ENCODE measurements around the gene ARHGAP23.

ARHGAP23 gene

DNA sequence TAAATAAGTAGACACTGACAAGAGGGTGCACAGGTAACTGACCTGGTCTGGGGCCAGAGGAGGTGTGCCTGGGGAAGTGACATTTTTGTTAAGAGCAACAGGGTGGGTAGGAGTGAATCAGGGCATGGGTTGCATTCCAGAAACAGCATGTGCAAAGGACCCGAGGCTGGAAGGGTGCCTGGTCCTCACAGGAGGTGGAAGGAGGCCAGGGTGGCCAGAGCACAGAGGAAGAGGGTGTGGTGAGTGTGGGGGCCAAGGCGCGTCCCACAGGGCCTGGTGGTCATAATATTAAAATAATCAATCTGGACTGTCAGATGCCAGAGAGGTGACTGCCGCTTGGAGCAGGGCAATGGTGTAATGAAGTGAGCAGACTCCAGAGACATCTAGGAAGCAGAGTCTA lies 14.3 kb downstream of the ARHGAP23 start:
- DNase-seq: no peak

DNA sequence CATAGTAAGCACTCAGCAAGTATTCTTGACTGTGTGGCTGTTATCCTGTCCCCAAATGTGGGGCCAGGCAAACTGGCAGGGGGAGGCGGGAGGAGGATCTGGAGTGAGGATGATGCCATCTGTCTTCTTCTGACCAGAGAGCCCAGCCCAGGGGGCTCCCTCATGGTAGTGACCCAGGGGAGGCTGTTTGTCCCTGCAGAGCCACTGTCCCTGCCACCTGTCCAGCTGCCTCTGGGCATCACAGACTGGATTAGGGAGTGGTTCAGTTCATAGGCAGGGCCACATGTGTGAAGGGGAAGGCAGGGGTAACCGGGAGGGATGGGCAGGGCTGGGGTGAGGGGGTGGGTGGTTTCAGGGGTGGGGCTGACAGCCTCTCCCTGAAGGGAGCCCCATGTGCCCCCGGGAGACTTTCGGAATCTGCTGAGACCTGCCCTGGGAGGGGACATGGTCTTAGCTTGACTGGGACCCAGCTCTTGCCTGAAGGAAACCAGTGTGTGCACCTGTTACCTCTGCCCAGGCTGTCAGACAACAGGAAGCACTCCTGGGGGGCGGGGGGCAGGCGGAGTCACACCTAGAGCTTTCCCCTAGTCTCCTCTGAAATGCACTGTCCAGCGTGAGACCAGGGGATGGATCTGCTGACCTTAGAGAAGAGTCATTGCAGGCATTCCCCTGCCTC lies 15.2 kb downstream of the ARHGAP23 start:
- no peak for DNase-seq

DNA sequence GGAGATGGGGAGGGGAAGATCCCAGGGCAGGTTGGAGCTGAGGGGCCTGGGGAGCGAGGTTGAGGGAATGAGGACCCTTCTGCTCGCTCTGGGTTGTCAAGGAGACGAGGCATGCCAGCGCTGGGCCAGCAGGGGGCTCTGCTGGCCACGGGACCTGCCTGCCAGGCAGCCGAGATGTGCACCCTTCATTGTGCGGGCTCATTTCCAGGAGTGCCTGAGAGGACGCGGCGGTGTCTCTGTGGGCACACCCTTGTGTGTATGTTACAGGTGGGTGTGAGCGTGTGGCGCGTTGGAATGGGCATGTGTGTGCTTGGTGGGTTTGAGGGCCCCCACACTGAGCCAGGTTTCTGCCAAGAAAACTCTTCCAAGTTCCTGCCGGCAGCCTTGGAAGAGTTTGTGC lies 15.9 kb downstream of the ARHGAP23 start:
- peak; percentile 34 for DNase-seq

DNA sequence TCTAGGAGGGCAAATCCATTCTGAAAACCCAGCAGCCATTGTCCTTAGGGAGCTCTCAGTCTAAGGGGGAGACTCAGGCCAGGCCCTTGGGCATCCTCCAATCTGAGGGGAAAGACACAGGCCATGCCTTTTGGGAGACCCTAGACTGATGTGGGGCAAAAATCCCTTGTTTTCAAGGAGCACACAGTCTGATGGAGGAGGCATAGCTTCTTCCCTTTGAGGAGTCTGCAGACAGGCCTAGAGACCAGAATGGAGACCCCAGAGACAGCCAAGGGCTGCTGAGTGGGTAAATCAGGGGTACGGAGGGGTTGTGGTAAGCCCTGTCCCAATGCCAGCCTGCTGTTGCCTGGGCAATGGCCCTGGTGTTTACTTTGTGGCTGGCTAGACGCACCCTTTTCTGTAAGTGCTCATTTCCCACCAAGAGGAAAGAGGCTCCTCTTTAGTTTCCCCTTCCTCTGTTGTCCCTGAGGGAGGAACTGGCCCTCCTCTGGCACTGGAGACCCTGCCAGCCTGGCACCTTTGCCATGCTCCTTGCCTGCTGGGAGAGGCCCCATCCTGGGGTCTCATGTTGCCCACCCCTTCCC lies 19.3 kb downstream of the ARHGAP23 start:
- DNase-seq: no peak

DNA sequence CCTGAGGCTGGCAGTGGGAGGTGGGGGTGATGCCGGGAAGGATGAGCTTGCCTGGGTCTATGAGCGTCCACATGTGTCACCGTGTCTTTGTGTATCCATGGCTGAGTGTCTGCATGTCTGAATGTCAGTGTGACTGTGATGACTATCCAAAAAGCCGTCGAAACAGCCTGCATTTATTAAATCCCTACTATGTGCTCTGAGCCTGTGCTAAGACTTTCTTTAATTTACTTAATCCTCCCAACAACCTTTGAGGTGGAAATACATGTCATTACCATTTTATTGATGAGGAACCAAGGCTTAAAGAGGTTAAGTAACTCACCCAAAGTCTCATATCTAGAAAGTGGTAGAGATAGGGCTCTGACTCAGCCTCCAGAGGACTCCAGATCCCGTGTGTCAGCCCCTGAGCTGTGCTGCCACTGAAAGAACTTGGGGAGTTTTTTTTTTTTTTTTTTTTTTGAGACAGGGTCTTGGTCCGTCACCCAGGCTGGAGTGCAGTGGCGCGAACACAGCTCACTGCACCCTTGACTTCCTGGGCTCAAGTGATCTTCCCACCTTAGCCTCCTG lies 20.0 kb downstream of the ARHGAP23 start:
- DNase-seq: no peak

DNA sequence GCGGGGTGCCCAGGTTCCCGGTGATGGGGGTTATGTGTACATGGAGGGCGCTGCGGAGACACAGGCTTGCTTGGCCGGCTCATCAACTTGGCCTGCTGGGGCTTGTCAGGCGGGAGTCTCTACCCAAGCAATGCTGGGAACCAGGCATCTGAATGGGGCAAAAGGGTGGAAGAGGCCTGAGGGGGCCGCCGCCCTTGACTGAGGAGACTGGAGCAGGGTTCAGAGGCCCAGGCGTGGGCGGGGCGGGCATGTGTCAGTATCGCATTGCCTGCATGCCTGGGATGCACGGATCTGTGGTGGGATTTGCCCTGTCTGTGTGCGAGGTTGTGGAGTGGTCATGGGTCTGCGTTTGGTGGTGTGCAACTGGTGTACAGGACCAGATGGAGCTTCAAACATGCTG lies 21.1 kb downstream of the ARHGAP23 start:
- DNase-seq: no peak

DNA sequence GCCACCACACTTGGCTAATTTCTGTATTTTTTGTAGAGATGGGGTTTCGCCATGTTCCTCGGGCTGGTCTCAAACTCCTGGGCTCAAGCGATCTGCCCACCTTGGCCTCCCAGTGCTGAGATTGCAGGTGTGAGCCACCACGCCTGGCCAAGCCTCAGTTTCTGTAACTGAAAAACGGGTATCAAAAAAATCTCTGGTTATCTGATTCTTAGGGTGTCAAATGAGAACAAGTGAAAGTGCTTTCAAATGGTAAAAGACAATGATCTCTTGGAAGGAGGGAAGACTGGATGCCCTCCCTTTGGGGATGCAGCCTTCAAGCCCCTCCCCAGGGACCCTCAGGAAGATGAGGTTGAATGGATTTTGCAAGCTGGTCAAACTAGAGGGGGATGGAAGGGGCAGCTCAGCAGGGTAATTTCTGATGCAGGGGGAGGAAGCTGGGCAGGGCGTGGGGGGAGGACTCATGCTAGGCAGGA lies 22.3 kb downstream of the ARHGAP23 start:
- no peak for DNase-seq

DNA sequence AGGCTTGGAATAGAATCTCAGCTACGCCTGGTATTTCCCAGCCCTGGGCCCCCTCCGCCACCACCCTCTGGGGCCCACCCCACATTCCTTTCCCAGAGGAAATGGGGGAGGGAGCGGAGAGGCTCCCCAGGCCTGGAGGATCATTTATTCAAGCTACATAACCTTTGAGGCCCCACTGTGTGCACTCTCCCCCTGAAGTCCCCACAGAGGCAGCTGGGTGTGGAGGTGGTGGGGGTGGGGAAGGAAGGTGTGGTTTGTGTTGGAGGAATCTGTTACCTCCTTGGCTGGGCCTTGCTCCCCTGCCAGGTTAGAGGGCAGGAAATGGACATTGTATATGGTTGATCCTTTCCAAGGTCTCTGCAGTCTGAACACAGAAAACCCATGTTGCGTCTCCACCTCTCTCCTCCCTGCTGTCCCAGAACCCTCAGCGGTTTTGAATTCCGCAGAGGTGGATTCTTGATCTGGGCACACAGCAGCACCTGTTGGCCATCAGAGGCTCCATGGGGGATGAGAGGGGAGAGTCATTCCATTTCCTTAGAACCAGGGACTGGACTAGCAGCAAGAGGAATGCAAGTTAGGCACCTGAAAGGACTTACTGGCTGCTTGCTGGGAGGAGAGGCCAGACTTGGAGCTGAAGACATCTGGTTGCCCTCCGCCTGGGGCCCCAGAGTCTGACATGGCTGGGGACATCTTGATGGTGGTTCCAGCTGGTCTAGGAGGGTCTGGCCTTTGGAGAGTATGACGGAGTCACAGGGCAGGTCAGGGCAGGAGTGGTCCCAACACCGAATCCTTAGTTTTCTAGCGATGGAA lies 23.0 kb downstream of the ARHGAP23 start:
- DNase-seq: no peak

DNA sequence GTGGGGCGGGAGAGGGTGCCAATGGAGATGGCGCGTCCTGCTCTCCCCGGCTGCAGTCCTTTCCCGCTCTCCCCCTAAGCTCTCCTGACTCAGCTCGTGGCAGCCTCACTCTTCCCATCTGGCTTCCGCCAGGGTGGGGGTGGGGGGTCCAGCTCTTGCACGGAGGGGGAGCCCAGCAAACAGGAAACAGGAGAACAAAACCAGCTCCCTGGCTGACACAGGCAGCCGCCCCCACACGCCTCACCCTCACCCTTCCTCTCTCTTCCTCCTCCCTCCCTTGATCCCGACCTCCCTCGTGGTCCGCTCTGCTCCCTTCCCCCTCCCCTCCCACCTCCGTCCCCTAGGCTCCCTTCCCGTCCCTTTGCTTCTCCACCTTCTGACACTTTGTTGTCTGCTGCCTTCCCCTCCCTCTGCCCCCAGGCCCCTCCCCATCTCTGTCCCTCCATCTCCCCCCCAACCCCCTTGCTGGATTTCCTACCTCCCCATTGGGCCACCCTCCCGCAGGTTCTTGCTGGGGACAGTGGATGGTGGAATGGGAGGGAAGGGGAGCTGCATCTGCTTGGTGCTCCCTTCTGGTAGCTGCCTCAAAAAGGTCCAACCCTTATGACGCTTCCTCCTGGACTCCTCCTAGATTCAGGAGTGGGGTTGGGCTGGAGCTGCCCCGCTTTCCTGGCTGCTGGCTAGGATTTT lies 23.7 kb downstream of the ARHGAP23 start:
- DNase-seq: no peak

DNA sequence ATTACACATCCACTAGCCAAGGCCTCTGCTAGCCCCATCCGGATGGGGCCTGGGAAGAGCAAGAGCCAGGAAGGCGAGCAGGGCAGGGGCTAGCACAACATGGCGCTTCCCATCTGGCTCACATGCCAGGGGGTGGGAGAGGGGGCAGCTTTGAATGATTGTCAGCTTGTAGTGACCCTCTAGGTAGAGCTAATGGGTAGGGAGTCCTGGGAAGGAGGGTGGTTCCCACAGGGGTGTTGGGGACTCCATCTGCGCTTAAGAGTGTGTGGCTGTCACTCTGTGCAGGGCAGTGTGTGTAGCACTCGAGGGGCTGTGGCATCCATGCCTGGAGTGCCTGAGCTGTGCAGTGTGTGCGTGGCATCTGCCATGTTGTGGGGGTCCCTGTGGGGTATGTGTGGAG lies 24.5 kb downstream of the ARHGAP23 start:
- DNase-seq: no peak

DNA sequence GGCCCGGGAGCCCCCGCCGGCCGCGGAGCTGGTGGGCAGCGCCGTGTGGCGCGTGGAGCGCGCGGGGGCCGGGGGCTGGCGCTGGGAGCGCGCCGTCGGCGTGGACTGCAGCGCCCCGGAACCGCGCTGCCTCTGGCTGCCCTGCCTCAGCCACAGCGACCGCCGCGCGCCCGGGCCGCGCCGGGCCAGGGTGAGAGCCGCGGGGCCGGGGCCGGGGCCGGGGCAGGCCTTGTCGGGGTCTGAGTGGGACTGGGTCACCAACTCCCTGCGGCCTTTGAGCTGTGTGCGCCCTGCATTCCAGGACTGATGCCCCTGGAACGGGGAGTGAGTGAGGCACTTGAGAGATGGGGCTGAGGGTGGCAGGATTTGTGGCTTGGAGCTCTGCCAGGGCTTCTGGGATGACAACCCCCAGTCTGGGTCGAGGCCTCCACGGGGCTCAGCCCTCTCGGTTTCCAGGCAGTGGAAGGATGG lies 25.7 kb downstream of the ARHGAP23 start:
- no peak for DNase-seq

DNA sequence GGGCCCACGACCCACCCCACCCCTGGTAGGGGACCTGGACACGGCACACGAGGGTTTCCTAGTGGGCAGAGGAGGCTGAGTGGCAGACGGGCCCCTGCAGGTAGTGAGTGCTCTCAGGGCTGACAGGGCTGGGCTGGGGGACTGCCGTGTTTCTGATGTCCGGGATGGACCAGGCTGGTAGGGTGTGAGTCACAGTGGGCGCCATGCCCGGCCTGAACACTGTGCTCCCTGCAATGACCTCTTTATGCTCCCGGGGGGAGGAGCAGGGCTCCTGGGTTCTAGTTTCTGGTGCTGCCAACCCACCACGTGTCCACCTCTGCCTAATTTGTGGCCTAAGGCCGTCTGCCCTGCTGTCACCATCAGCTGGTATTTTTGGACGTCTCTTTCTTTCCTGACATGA lies 26.3 kb downstream of the ARHGAP23 start:
- DNase-seq: no peak

DNA sequence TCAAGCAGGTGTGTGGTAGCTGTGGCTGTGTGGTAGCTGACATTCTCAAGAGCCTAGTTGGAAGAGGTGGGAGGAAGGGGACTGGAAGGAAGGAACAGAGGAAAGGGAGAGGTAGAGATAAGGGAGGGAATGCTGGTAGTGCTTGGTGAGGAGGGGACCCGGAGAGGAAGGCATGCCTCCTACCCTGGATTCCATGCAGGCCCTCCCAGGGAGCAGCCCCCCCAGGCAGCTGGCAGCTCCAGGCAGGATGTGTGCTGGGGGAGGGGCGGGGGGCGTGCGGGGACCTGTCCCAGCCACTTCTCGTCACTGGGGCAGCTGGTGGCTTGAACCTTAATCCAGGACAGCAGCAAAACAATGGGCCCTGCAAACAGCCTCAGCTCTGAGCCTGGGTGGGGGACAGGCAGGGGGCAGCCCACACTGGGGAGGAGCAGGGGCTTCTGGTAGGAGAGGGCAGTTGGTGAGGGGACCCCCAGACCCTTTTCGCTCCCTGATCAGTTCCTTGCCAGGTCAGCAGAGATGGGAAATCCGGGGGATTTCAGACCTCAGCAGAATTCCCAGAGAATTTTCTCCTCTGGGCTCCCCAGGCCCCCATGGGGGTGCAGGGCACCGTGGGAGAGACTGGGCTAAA lies 27.1 kb downstream of the ARHGAP23 start:
- DNase-seq: no peak

DNA sequence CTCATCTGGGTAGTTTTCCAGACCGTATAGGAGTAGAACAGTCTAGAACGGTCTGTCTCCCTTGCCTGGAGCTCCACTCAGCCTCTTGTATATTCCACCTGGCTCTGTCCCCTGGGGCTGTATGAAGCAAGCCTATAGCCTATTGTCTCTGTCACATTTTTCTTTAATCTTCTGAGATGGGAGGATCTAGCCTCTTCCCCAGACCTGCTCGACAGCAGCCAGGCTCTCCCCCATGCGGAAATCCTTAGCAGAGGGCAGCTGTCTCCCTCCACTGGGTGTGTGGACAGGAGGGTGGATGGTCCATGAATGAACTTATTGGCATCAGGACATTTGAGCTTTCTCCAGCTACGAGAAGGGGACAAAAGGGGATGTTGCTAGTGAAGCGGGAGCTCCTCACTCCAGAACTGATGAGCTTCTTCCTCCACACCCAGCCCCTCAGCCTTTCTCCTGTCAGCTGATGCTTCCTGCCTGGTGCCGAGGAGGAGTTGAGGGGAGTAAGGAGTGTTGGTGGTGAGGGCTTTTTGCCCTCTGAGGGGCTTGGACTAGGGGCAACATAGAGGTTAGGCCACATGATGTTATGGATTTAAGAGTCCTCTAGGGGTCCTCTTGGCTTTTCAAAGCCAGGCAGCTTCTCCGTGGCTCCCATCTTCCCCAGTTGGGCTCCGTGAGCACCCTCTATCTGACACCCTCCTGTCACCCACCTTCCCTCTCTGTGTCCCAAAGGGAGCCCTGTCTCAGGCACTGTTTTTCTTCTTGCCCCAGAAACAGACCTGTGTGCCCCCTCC lies 28.0 kb downstream of the ARHGAP23 start:
- no peak for DNase-seq

DNA sequence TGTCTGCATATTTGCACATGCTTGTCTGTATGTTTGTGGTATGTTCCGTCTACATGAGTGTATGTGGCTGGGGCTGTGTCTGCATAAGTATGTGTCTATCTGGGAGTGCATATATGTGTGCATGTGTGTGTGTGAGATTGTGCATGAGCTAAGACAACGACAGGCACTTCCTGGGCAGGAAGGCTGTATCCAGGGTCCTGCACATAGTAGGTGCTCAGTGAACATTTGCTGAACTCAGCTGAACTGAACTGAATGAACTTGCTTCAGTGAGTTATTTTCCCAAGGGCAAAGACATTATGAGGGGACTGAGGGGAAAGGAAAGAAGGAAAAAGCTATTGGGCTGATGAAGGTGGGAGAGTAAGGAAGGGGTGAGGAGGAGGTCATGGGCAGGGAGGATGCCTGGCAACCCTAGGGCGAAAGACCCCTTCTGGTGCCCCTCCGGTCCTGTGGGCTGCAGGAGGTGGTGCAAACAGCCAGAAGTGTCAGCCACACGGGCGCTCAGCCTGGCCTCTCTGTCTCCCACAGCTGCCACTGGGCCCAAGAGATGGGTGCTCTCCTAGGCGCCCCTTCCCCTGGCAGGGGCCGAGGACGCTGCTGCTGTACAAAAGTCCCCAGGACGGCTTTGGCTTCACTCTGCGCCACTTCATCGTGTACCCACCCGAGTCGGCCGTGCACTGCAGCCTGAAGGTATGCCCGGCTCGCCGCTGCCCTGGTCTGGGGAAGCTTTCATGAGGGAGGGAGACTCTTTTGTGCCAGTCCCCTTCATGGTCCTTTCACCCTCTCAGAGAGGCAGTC lies 29.5 kb downstream of the ARHGAP23 start:
- DNase-seq: no peak

DNA sequence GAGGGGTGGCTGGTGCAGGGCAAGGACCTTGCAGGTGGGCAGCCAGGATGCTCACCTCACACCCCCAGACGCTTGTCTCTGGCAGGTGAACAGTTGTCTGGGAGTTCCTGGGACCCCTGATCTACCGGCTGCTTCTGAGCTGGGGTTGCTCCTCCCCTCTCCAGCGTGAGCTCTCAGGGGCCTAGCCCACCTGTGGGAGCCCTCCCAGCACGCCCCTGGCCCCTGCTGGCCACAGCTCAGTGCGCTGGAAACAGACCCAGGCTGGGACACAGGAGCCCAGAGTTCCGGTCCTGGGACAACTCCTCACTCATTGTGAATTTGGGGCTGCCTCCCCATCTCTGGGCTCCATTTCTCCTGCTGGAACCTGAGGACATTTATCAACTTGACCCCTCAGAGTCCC lies 30.3 kb downstream of the ARHGAP23 start:
- no peak for DNase-seq

DNA sequence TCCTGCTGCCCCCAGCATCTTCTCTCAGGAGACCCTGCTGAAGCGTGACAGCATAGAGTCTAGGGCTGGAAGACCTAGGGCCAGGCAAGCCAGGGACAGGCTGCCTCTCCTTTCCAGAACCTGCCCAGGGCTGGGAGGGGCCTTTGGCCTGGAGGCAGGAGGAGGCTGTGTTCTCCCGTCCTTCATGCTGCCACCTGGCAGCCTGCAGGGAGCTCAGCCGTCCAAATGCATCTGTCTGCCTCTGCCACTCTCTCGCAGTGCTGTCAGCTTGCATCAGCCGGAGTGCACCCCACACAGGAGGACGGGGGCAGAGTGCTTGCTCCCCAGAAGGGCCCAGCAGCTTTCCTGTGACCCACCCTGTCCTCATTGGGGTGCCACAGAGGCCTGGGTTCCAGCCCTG lies 31.3 kb downstream of the ARHGAP23 start:
- DNase-seq: no peak

DNA sequence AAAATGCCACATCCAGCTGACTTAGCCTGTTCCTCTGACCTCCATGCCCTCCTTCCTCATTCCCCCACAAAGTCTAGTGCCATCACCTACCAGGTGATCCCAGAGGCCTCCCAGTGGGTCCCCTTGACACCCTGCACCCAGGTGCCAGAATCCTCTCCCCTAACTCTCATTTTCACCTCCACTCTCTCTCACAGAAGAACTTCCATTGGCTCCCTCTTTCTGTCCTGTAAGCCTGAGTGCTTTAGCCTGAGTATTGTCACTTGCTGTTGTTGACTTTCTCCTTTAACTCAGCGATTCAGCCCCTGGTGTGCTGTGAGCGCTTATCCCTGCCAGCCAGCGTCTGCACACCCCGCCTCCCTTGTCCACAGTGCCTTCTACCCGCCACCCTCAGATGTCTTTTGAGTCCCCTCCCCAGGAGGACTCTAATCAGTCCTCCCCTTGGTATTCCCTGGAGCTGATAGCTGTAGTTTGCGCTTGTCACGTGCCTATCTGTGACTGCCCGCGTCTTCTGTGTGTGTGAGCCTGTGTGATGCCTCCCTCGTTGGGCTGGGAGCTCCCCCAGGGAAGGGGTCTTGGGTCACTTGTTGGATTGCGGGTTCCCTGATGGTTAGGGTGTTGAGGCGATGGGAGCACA lies 31.9 kb downstream of the ARHGAP23 start:
- DNase-seq: no peak

DNA sequence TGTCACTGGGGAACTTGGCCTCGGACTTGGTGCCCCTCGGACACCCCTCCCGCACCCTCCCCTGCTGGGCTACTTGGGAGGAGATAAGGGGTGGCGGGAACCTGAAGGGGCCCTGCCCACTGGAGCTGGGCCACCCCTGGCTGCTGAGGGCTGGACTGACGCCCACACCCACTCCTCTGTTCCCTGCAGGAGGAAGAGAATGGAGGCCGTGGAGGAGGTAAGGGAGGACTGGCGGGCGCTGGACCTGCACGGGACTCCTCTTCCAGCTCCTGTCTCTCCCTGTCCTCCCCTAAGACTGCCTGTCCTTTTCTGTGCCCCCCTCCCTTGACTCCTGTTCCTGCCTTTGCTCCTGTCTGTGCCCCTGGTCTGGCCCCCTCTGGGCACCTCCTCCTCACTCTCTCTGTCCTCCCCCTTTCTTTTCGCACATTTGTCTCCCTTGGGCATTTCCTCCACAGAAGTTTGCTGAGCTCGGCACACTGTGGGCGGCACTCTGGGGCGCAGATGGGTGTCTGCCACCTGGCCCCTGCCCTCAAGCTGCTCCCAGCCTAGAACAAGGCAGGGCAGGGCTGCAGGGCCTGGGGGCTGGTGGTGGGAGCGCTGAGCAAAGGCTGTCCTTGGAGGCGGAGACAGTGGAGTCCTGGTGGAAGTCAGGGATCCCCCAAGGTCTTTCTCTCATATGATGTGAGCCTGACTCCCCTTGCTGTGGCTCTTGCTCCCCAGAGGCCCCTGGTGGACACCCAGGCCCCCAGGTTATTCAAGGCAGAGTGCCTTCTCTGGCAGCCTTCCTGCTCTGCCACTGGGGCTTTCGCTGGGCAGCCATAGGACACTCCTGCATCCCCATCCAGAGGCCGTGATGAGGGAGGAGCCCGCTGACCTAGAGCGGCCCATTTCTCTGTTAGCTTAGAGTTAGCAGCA lies 32.7 kb downstream of the ARHGAP23 start:
- DNase-seq: no peak
